GM21360 (cell line): ENCODE results near the gene CASP8.

ENCODE experiments used
- ATAC-seq: cut with Tn5 transposase; IDR thresholded peaks from one replicate; pipeline ENCODE4 v1.9.1; 2021; ENCODE audit warnings: mild to moderate bottlenecking, moderate library complexity; ENCODE audit not compliant: unreplicated experiment

CASP8 gene

GRCh38 chr2:201242571-201243277, 17.6 kb upstream of the CASP8 start:
- ATAC-seq = no peak

GRCh38 chr2:201244829-201245228, 15.5 kb upstream of the CASP8 start:
- no peak for ATAC-seq

GRCh38 chr2:201246280-201246679, 14.1 kb upstream of the CASP8 start:
- ATAC-seq = no peak

- no peak for ATAC-seq
Measured at GRCh38 chr2:201248288-201248844, 12.0 kb upstream of the CASP8 start.

GRCh38 chr2:201249889-201250288, 10.4 kb upstream of the CASP8 start:
- ATAC-seq = no peak

- no peak for ATAC-seq
Measured at GRCh38 chr2:201250741-201251140, 9.6 kb upstream of the CASP8 start.

GRCh38 chr2:201254081-201254730, 6.1 kb upstream of the CASP8 start:
- ATAC-seq = no peak

GRCh38 chr2:201255408-201256033, 4.8 kb upstream of the CASP8 start:
- no peak for ATAC-seq

- no peak for ATAC-seq
Measured at GRCh38 chr2:201256082-201256481, 4.3 kb upstream of the CASP8 start.

- ATAC-seq = peak; percentile 49
Measured at GRCh38 chr2:201257381-201257955, 2.9 kb upstream of the CASP8 start.

- peak; percentile 56 for ATAC-seq
Measured at GRCh38 chr2:201257956-201258665, 2.2 kb upstream of the CASP8 start.

GRCh38 chr2:201258666-201259615, 1.4 kb upstream of the CASP8 start:
- peak; percentile 16 for ATAC-seq

GRCh38 chr2:201261471-201261870, 1.1 kb downstream of the CASP8 start:
- no peak for ATAC-seq

GRCh38 chr2:201261906-201262305, 1.6 kb downstream of the CASP8 start:
- no peak for ATAC-seq

- no peak for ATAC-seq
Measured at GRCh38 chr2:201262718-201263117, 2.4 kb downstream of the CASP8 start.

- no peak for ATAC-seq
Measured at GRCh38 chr2:201263779-201264178, 3.4 kb downstream of the CASP8 start.

GRCh38 chr2:201264472-201265173, 4.3 kb downstream of the CASP8 start:
- ATAC-seq = no peak

- no peak for ATAC-seq
Measured at GRCh38 chr2:201266629-201267028, 6.3 kb downstream of the CASP8 start.
